K562 (cell line): ENCODE results near the gene PITPNM1. TPM values are rescaled to one million over a fixed set of nuclear protein-coding genes. Genes with fewer than 3 reads are reported as not detected.

Source experiments
- DACH1 ChIP-seq: fragments of 450-650 bp; IDR thresholded peaks from 2 replicates; pipeline ENCODE4 v1.6.1; 2018; ENCODE audit not compliant: partially characterized antibody
- DLX4 ChIP-seq: fragments of 250-450 bp; sonication (Bioruptor Pico); IDR thresholded peaks from 2 replicates; pipeline ENCODE4 v1.6.1; 2021; ENCODE audit warnings: mild to moderate bottlenecking
- ELF2 ChIP-seq: fragments of 250-450 bp; sonication (Bioruptor Pico); IDR thresholded peaks from 2 replicates; pipeline ENCODE4 v1.5.0; 2021; ENCODE audit warnings: mild to moderate bottlenecking
- ETS1 ChIP-seq: conservative IDR thresholded peaks from 2 replicates; pipeline ENCODE4 v1.6.1; 2011; ENCODE audit warnings: low read depth, mild to moderate bottlenecking, low read length; ENCODE audit not compliant: control insufficient read depth
- HMGN3 ChIP-seq: IDR thresholded peaks from 2 replicates; pipeline ENCODE4 v1.6.1; 2011; ENCODE audit warnings: borderline replicate concordance, low read depth, mild to moderate bottlenecking, mixed read lengths, low read length; ENCODE audit not compliant: insufficient read length; ENCODE audit errors: extremely low read depth
- KDM1A ChIP-seq, 2 experiments: fragments of 450-650 bp; IDR thresholded peaks; 2 replicates each; pipeline ENCODE4 v1.6.1; 2016; ENCODE audit warnings: mild to moderate bottlenecking in 2 of 2
- LARP7 ChIP-seq: fragments of 450-650 bp; IDR thresholded peaks from 2 replicates; pipeline ENCODE4 v1.6.1; 2016
- MCM7 ChIP-seq, 2 experiments: fragments of 450-650 bp; IDR thresholded peaks; 2 replicates each; pipeline ENCODE4 v1.6.1; 2016 to 2018
- PRDM10 ChIP-seq: fragments of 450-650 bp; IDR thresholded peaks from 2 replicates; pipeline ENCODE4 v1.6.1; 2018; ENCODE audit not compliant: partially characterized antibody
- THAP7 ChIP-seq: fragments of 250-450 bp; sonication (Bioruptor Pico); IDR thresholded peaks from 2 replicates; pipeline ENCODE4 v1.5.0; 2021
- ZBTB17 ChIP-seq: fragments of 450-650 bp; formaldehyde crosslinking; IDR thresholded peaks from 2 replicates; pipeline ENCODE4 v1.4.0; 2020; ENCODE audit warnings: mild to moderate bottlenecking
- ZNF212 ChIP-seq: fragments of 450-650 bp; formaldehyde crosslinking; IDR thresholded peaks from 2 replicates; pipeline ENCODE4 v1.4.0; 2020; ENCODE audit warnings: mild to moderate bottlenecking
- ZNF224 ChIP-seq: sonication (generic); formaldehyde crosslinking; IDR thresholded peaks from 2 replicates; pipeline ENCODE4 v1.8.0; 2022; ENCODE audit warnings: mild to moderate bottlenecking, missing genetic modification reagents
- ZNF395 ChIP-seq: fragments of 200-800 bp; sonication (Bioruptor generic); IDR thresholded peaks from 2 replicates; pipeline ENCODE4 v1.6.1; 2017; ENCODE audit warnings: missing genetic modification characterization, missing compliant biosample characterization
- ZNF444 ChIP-seq: fragments of 250-450 bp; sonication (Bioruptor Pico); IDR thresholded peaks from 2 replicates; pipeline ENCODE4 v1.4.0; 2020; ENCODE audit warnings: mild to moderate bottlenecking, moderate library complexity
- ZNF830 ChIP-seq: fragments of 250-450 bp; sonication (Bioruptor Pico); IDR thresholded peaks from 2 replicates; pipeline ENCODE4 v1.5.0; 2021; ENCODE audit warnings: mild to moderate bottlenecking
- polyA plus RNA-seq, 8 experiments: library from polyadenylated mRNA; depleted of rRNA in 4 of 8; stranded (reverse) in 5 of 8; unstranded in 3 of 8; fragments of >200 nt; fragmentation: Nextera tagmentation in 2 of 8; fragmentation: Illumina TruSeq in 1 of 8; extraction: Ambion mirVana in 2 of 8; extraction: Trizol in 1 of 8; gene quantifications; 2 replicates each; pipeline versions ENCODE4 v1.2.1 to v1.2.3, GENCODE V29; 2011 to 2014; ENCODE audit warnings: inconsistent platforms in 1 of 8, missing spikeins in 1 of 8
- total RNA-seq, 7 experiments: library from RNA; depleted of rRNA in 6 of 7; stranded (reverse); fragments of >200 nt in 6 of 7; fragmentation: Illumina TruSeq in 2 of 7; extraction: Trizol in 2 of 7; gene quantifications; 2 replicates each; pipeline versions ENCODE4 v1.2.1 to v1.2.3, GENCODE V29; 2011 to 2021; ENCODE audit warnings: low replicate concordance in 1 of 7

Gene PITPNM1
- total and polyA plus RNA-seq, 9 of the 15 experiments (the other 6 are each of a cell fraction or from before 2014, with no cell fraction given) = 0.11 to 53.7 (median 16.0) TPM

- no peak for TF ChIP-seq ZNF444 (CRISPR knock-in tag)
- TF ChIP-seq DLX4 (CRISPR knock-in tag) = no peak
- TF ChIP-seq ZBTB17 (CRISPR knock-in tag) = peak; percentile 75; the same call in 1 of the 2 replicates
- peak; percentile 2 for TF ChIP-seq HMGN3
- TF ChIP-seq KDM1A (IDR thresholded peaks at IDR 0.05) = peak; percentile 95 to 98
- TF ChIP-seq MCM7 (IDR thresholded peaks at IDR 0.05) = no peak
- peak; percentile 13; the same call in 1 of the 2 replicates for TF ChIP-seq ELF2 (CRISPR knock-in tag)
- peak; percentile 85; the same call in 1 of the 2 replicates for TF ChIP-seq ZNF395 (CRISPR knock-in tag)
- TF ChIP-seq THAP7 (CRISPR knock-in tag) = peak; percentile 73; the same call in 1 of the 2 replicates
- TF ChIP-seq ZNF224 (CRISPR knock-in tag) = 0 out of 2 replicates have a peak, but pooled peaks have one; percentile 29
- TF ChIP-seq ZNF830 = peak; percentile 85; the same call in 1 of the 2 replicates
- TF ChIP-seq LARP7 = no peak
- TF ChIP-seq ETS1 = peak; percentile 49; the same call in 1 of the 2 replicates
- TF ChIP-seq ZNF212 (CRISPR knock-in tag) = 0 out of 2 replicates have a peak, but pooled peaks have one; percentile 70
- TF ChIP-seq DACH1 = peak; percentile 20
- TF ChIP-seq PRDM10 = peak; percentile 90
Observed at GRCh38 chr11:67507864-67508485, 2.8 kb upstream of the PITPNM1 start, which contains the start of gene CDK2AP2 (continued).
